Lower lobe of right lung (tissue), 2 donors: ENCODE measurements around the gene MICAL2. TPM values are rescaled to one million over a fixed set of nuclear protein-coding genes. Genes with fewer than 3 reads are reported as not detected.

Experiments used
- ATAC-seq, 2 donors: fragments of 200-7000 bp; cut with Tn5 transposase; one replicate each; pipeline ENCODE4 v1.9.1; 2020 to 2022; ENCODE audit warnings: mild to moderate bottlenecking in 2 of 2, moderate library complexity in 2 of 2
- DNase-seq: peaks from one replicate; pipeline ENCODE4 v3.0.0-alpha.2; 2020
- H3K27ac ChIP-seq: fragments of 200-600 bp; one replicate; pipeline ENCODE4 v1.8.0; 2022
- H3K27me3 ChIP-seq: fragments of 200-600 bp; one replicate; pipeline ENCODE4 v1.8.0; 2022; ENCODE audit warnings: low read depth
- H3K36me3 ChIP-seq: fragments of 200-600 bp; one replicate; pipeline ENCODE4 v1.8.0; 2022; ENCODE audit warnings: mild to moderate bottlenecking
- H3K4me1 ChIP-seq: fragments of 200-600 bp; one replicate; pipeline ENCODE4 v1.8.0; 2022
- H3K4me3 ChIP-seq: fragments of 200-600 bp; one replicate; pipeline ENCODE4 v1.8.0; 2022; ENCODE audit warnings: mild to moderate bottlenecking
- H3K9me3 ChIP-seq: fragments of 200-600 bp; one replicate; pipeline ENCODE4 v1.8.0; 2022
- intact Hi-C: fragments of 100-400 bp; cut with DNase I; formaldehyde crosslinking; loops from one replicate; pipeline ENCODE4 v1.11.0; 2022
- total RNA-seq: library from RNA; stranded (reverse); fragmentation: NEBNext Ultra II Directional; extraction: Animal tissue kit (Norgen Biotek cat#: 25700); gene quantifications from one replicate; pipeline ENCODE4 v1.2.1, GENCODE V29; 2021
- TF ChIP-seq, protein P1 (sequence below): fragments of 200-600 bp; IDR thresholded peaks from one replicate; pipeline ENCODE4 v1.8.0; 2022; ENCODE audit warnings: antibody characterized with exemption, mild to moderate bottlenecking
- donor health status: DM: no; HTN: yes; CAD: no; lungs with severe emphysema.

MICAL2 gene
- total RNA-seq, 1 donor from 2014 or later: 127 TPM

- intact Hi-C loops: no loop called here
- ATAC-seq (no peak), DNase-seq (no peak)
- Histone ChIP-seq H3K4me1 (peaks cover 8% of the 10 kb centered on the region), H3K9me3 (no peaks in the 10 kb centered on the region), H3K4me3 (no peak overlapping the region), H3K36me3 (no peaks in the 10 kb centered on the region), H3K27ac (no peak overlapping the region), H3K27me3 (no peaks in the 10 kb centered on the region)
- TF ChIP-seq, protein P1, sequence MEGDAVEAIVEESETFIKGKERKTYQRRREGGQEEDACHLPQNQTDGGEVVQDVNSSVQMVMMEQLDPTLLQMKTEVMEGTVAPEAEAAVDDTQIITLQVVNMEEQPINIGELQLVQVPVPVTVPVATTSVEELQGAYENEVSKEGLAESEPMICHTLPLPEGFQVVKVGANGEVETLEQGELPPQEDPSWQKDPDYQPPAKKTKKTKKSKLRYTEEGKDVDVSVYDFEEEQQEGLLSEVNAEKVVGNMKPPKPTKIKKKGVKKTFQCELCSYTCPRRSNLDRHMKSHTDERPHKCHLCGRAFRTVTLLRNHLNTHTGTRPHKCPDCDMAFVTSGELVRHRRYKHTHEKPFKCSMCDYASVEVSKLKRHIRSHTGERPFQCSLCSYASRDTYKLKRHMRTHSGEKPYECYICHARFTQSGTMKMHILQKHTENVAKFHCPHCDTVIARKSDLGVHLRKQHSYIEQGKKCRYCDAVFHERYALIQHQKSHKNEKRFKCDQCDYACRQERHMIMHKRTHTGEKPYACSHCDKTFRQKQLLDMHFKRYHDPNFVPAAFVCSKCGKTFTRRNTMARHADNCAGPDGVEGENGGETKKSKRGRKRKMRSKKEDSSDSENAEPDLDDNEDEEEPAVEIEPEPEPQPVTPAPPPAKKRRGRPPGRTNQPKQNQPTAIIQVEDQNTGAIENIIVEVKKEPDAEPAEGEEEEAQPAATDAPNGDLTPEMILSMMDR: no peak
These were observed 182.4 kb downstream of the MICAL2 start for GRCh38 chr11:12292766-12293165.

DNA sequence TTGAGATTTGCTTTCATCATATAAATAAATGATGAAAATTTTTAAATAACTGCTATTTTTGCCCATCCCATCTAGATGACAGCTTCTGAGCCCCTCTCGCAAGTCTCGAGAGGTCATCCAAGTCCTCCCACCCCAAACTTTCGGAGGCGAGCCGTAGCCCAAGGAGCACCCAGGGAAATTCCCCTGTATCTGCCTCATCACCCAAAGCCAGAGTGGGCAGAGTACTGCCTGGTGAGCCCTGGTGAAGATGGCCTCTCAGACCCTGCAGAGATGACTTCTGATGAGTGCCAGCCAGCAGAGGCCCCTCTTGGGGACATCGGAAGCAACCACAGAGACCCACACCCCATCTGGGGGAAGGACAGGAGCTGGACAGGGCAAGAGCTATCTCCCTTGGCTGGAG lies 183.1 kb downstream of the MICAL2 start:
- TF ChIP-seq, protein P1: no peak
- ATAC-seq: no peak
- intact Hi-C loops: no loop called here
- peaks cover under 1% of the 10 kb centered on the region for H3K4me1 ChIP-seq
- H3K9me3 ChIP-seq: peaks cover 2% of the 10 kb centered on the region
- DNase-seq: no peak
- H3K27me3 ChIP-seq: no peaks in the 10 kb centered on the region
- no peak overlapping the region for H3K4me3 ChIP-seq
- H3K36me3 ChIP-seq: no peaks in the 10 kb centered on the region
- H3K27ac ChIP-seq: no peak overlapping the region

- no peak for DNase-seq
- intact Hi-C loops: no loop called here
These were observed 184.2 kb downstream of the MICAL2 start for GRCh38 chr11:12294613-12295012.

GRCh38 chr11:12295943-12296342 lies 185.6 kb downstream of the MICAL2 start:
- no peaks in the 10 kb centered on the region for H3K27me3 ChIP-seq
- ATAC-seq: no peak
- H3K36me3 ChIP-seq: no peaks in the 10 kb centered on the region
- DNase-seq: no peak
- no peaks in the 10 kb centered on the region for H3K4me1 ChIP-seq
- intact Hi-C loops: no loop called here
- H3K27ac ChIP-seq: no peak overlapping the region
- H3K4me3 ChIP-seq: no peak overlapping the region
- TF ChIP-seq, protein P1: no peak
- H3K9me3 ChIP-seq: peaks cover 14% of the 10 kb centered on the region

More at GRCh38 chr11:12294613-12295012, 184.2 kb downstream of the MICAL2 start:
- H3K4me3 ChIP-seq: no peak overlapping the region
- ATAC-seq: no peak
- peaks cover 13% of the 10 kb centered on the region for H3K9me3 ChIP-seq
- no peaks in the 10 kb centered on the region for H3K4me1 ChIP-seq
- H3K27me3 ChIP-seq: no peaks in the 10 kb centered on the region
- no peak overlapping the region for H3K27ac ChIP-seq
- TF ChIP-seq, protein P1: no peak
- no peaks in the 10 kb centered on the region for H3K36me3 ChIP-seq

DNA sequence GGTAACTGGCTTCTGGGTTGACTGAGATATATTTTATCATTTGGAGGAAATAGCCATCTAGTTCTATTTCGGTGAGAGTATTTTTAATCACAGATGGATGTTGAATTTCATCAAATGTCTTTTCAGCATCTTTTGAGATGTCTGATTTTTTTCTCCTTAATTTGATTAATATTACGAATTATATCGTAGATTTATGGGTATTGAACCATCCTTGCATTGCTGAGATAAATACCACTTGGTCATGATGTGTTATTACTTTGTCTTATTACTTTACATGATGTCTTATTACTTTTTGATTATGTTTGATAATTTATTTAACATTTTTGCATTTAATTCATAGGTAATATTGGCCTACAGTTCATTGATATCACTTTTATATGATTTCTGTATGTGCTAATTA lies 188.2 kb downstream of the MICAL2 start:
- TF ChIP-seq, protein P1: no peak
- Histone ChIP-seq H3K36me3 (no peaks in the 10 kb centered on the region), H3K27ac (no peak overlapping the region), H3K4me3 (no peak overlapping the region), H3K27me3 (no peaks in the 10 kb centered on the region), H3K9me3 (peaks cover 14% of the 10 kb centered on the region), H3K4me1 (no peaks in the 10 kb centered on the region)
- intact Hi-C loops: no loop called here
- ATAC-seq: no peak
- DNase-seq: no peak

GRCh38 chr11:12301379-12301778 lies 191.0 kb downstream of the MICAL2 start:
- no peaks in the 10 kb centered on the region for H3K36me3 ChIP-seq
- intact Hi-C loops: no loop called here
- TF ChIP-seq, protein P1: no peak
- no peak for ATAC-seq
- no peaks in the 10 kb centered on the region for H3K4me1 ChIP-seq
- no peak for DNase-seq
- no peak overlapping the region for H3K27ac ChIP-seq
- H3K4me3 ChIP-seq: no peak overlapping the region
- no peaks in the 10 kb centered on the region for H3K27me3 ChIP-seq
- H3K9me3 ChIP-seq: peaks cover 14% of the 10 kb centered on the region
